ENCODE data around the gene NGDN.
"Not testable (repeated sequence)": the region's sequence is repeated elsewhere in the genome, so short reads cannot be mapped to it uniquely, and the experiment has no call there.

The NGDN gene

DNA sequence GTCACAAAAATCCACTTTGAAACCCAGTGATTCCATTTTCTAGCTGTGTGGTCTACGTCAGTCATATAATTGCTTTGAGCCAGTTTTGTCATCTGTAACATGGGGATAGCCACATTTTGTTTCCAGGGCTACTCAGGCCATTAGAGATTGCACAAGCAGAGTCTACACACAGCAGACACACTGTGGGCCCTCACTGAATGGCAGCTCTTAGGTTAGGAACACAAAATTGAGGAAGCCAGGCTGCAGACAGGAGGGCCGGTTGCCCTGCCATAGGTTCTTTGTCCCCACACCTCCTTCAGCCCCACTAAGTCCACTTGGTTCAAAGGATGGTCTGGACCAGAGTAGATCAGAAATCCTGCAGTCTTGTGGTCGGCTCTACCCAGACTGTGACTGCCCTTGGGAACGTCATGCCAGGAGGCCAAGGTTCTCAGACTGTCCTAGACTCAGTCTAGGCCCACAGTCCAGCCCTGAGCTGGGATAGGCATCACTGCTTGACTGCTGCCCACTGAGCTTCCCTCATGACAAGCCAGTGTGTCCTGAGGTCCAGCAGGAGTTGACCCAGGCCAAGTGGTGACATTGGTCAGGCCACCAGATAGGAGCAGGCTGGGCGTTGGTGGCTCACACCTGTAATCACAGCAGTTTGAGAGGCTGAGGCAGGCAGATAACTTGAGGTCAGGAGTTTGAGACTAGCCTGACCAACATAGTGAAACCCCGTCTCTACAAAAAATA is 30.2 kb upstream of the NGDN start:
- DNase-seq = no peak

DNA sequence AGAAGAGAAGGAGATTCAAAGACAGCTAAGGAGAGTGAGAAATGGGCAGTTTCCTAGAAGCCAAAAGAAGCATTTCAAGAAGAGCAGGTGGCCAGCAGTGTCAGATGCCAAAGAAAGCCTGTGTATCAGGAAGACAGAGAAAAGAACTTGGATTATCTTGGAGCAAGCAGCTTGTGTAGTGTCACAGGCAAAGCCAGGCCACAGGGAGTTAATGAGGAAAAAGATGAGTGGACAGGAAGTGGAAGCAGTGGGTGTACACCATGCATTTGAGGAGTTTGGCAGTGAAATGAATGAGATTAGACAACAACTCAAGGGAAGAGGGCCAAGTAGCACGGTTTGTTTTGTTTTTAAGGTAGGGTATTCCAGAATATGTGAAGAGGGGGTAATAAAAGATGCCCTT is 28.4 kb upstream of the NGDN start:
- no peak for DNase-seq

GRCh38 chr14:23442721-23443356 is 26.7 kb upstream of the NGDN start:
- DNase-seq = no peak

GRCh38 chr14:23443411-23443812 is 26.1 kb upstream of the NGDN start:
- no peak for DNase-seq

DNA sequence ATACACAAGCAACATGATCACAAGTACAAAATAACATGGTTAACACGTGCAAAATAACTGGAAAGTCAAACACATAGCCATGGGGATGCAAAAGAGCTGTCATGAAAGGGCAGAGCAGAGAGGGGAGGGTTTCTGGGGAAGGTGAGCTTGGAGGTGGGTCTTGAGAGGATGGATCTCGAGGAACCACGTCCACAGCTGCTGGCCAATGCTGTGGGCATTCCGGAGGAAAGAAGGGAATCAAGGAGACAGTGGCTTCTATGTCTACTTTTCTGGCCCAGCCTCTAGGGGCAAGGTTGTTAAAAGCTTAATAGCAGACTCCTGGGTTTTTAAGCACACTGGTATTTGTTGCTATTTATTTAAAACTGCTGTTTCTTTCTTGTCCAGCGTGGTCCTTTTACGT is 25.6 kb upstream of the NGDN start:
- DNase-seq = no peak

DNA sequence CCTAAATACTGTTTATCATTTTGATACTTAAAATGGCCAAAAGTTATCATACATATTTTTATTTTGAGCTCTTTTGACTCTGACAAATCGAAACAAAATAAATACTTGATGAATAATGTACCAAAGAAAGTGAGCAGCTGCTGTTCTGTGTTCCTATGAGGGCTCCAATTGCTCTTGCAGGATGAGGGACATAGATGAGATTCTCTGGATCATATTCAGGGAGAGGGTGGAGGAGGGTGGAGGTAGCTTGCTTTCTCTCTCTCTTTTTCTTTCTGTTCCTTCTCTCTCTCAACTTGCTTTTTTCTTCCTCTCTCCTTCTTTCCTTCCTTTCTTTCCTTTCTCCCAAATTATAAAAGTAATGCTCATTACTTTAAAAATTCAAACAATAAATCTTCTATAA is 25.2 kb upstream of the NGDN start:
- no peak for DNase-seq

DNA sequence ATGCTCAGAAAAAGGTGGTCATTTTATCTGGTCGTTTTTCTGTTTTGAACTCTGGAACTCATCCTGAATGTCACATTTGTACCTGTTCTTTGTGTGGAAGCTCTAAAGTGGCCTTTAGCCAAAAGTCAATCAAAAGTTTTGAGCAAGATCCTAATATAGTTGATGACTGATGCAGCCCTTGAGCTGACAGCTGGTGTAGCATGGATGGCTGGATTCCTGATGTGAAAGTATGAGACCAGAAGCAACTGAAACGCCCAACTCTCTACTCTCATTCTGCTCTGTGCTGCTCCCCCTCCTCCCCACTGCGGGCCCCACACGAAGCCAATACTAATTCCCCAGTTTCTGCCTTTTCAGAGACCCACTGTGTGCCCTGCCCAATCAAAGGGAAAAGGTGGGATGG is 23.7 kb upstream of the NGDN start:
- DNase-seq = no peak

GRCh38 chr14:23446291-23446851 is 23.1 kb upstream of the NGDN start:
- no peak for DNase-seq

DNA sequence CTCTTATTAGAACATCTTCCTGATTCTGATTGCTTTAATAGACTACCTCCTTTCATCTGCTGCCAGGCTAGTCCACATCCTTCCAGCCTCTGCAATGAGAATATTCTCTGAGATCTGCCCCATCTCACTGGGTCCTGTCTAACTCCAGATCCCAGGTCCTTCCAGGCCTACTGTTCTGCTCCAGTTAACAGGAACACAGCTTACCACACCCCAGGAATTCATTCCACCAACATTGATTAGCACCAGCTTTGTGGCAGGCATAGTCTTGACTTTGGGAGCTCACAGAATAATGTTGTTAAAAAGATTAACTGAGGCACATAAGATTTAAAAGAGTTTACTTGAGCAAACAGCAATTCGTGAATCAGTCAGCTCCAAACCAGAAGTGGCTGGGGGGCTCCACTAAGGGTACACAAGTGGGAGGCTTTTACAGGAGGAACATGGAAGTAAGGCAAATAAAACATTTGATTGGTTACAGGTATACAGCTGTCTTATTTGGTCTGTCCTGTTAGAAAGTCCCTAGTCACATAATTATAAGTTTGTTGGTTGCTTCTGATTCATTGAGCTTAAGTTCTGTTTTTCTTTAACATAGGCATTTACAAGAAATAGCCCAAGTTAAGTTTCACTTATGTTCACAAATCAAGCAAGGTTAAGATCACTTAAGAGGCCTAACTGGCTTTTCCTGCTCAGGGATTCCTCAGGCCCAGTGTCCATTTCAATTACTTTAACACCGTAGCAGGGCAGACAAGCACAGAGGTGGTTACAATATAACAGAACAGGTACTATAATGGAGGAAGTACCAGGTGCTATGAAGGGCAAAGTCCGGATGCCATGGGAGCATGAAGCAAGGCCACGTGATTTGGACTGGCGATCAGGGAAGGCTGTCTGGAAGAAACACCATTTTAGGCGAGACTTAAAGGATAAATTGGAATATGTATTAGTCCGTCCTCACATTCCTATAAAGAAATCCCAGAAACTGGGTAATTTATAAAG is 21.8 kb upstream of the NGDN start:
- no peak for DNase-seq

- no peak for DNase-seq
Measured at GRCh38 chr14:23449314-23449713, 20.2 kb upstream of the NGDN start.

DNA sequence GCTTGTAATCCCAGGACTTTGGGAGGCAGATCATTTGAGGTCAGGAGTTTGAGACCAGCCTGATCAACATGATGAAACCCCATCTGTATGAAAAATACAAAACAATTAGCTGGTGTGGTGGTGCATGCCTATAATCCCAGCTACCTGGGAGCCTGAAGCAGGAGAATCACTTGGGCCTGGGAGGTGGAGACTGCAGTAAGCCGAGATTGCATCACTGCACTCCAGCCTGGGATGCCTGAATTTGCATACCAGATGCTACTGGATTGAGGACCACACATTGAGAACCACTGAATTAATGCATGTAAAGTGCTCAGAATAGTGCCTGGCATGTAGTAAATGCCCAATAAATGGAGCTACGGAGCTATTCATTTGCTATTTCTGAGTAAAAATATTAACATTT is 19.1 kb upstream of the NGDN start:
- no peak for DNase-seq

GRCh38 chr14:23452237-23452636 is 17.3 kb upstream of the NGDN start:
- DNase-seq = no peak

- DNase-seq = no peak
Measured at GRCh38 chr14:23454445-23454856, 15.1 kb upstream of the NGDN start.

- not testable (repeated sequence) for DNase-seq
Measured at GRCh38 chr14:23456883-23457586, 12.5 kb upstream of the NGDN start.

DNA sequence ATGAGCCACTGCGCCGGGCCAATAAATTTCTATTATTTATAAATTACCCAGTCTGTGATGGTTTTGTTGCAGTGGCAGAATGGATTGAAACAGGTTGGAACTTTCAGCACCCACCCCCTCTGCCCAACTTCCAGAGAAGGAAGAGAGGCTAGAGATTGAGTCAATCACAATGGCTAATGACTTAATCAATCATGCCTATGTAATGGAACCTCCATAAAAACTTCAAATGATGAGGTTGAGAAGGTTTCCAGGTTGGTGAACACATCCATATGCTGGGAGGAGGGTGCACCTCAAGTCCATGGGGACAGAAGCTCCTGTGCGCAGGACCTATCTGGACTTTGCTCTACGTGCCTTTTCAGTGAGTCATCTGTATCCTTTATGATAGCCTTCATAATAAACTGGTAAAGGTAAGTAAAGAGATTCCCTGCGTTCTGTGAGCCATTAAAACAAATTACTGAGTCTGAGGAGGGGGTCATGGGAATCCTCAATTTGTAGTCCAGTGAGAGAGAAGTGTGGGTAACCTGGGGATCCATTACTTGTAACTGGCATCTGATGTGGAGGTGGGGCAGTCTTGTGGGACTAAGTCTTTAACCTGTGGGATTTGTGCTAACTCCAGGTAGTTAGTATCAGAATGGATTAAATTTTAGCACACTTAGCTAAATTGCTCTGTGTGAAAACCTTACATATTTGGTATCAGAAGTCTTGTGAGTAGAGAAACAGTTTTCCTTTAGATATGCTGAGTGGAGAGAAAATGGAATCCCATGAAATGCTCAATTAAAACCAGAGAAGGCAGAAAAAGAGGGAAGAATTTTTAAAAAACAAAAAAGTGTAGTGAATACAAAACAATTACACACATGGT is 11.7 kb upstream of the NGDN start:
- no peak for DNase-seq

DNA sequence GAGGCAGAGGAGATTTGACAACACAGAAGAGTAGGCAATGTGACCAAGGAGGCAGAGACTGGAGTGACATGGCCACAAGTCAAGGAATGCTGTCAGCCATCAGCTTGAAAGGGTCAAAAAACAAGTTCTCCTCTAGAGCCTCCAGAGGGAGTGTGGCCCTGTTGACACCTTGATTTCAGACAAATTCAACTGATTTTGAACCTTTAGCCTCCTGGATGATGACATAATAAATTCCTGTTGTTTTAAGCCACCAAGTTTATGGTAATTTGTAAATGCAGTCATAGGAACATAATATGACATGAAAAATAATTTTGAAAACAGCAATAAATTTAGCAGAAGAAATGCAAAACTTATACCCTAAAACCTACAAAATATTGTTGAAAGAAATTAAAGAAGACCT is 8.5 kb upstream of the NGDN start:
- no peak for DNase-seq

- DNase-seq = no peak
Measured at GRCh38 chr14:23464700-23465099, 4.8 kb upstream of the NGDN start.

DNA sequence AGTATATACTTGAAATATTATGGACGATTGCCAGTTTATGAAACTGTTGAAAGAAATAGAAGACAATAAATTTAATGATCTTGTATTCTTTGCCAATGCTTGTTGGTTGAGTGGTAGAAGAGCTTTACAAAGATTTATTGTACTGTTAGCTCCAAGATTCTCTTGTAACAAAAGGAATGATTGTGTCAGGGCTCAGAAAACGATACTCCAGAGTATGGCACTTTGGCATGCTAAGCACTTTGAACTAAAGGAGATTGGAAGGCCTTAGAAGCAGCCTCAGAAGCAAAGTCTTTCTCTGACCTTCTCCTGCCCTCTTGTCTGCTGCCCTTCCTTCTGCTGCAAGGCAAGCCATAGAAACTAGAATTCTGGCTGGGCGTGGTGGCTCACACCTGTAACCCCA is 4.2 kb upstream of the NGDN start:
- no peak for DNase-seq

GRCh38 chr14:23468704-23469126 is 788 bp upstream of the NGDN start:
- DNase-seq = no peak

DNA sequence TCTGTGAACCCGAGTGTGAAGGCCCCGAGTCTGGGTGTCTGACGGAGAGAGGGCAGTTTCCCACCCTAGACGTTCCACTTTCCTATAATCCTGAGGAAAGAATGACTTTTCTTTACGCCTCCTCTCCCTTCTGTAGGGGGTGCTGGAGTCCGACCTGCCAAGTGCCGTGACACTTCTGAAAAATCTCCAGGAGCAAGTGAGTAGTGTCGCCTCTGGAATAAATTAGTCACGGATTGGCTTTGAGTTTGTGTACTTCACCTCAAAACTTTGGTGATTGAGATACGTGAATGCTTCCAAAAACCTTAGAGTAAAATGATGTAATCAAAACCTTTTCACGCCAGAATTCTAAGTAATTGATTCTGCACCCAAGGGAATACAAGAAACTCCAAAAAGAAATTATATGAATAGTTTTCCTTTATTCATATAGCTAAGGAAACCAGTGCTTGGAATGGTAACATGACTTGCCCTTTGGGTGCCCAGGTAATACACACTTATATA is 452 bp downstream of the NGDN start:
- no peak for DNase-seq

DNA sequence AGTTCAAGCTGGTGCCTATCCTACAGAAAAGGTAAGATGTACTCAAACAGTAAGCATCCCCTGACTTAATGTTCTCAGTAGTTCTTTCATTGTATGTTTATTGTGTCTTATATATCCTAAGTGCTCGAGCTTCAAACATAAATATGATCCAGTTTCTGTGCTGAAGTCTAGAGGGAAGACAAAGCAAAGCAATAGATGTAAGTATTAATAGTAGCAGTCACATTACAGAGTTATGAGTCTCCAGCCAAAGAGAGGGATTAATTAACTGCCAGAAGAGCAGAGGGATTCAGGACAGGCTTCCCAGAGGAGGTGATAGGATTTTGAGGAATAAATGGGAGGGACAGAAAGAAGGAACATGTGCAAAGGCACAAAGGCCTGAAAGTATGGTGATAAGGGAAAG is 1.4 kb downstream of the NGDN start:
- no peak for DNase-seq

All from NCI-H1417 treated with DMSO at 0.1 percent for 48 hours (cell line).